HG02852 (cell line): Measurements from ENCODE around the gene RUSC2.
"Not testable (repeated sequence)": the region's sequence is repeated elsewhere in the genome, so short reads cannot be mapped to it uniquely, and the experiment has no call there.

ENCODE experiments used
- ATAC-seq: cut with Tn5 transposase; IDR thresholded peaks from one replicate; pipeline ENCODE4 v1.9.1; 2021; ENCODE audit warnings: mild to moderate bottlenecking, moderate library complexity; ENCODE audit not compliant: unreplicated experiment

The RUSC2 gene

GRCh38 chr9:35490155-35490909, 421 bp downstream of the RUSC2 start:
- ATAC-seq, result no peak

GRCh38 chr9:35490910-35491465, 1.1 kb downstream of the RUSC2 start:
- no peak for ATAC-seq

- ATAC-seq, result not testable (repeated sequence)
Measured at GRCh38 chr9:35493119-35493518, 3.2 kb downstream of the RUSC2 start.

GRCh38 chr9:35495984-35496383, 6.1 kb downstream of the RUSC2 start:
- no peak for ATAC-seq

- ATAC-seq, result not testable (repeated sequence)
Measured at GRCh38 chr9:35498245-35498644, 8.3 kb downstream of the RUSC2 start.

- ATAC-seq, result no peak
Measured at GRCh38 chr9:35499029-35499700, 9.3 kb downstream of the RUSC2 start.

GRCh38 chr9:35499701-35500030, 9.8 kb downstream of the RUSC2 start:
- ATAC-seq, result no peak

GRCh38 chr9:35500130-35500748, 10.3 kb downstream of the RUSC2 start:
- no peak for ATAC-seq

- ATAC-seq, result no peak
Measured at GRCh38 chr9:35501946-35502345, 12.0 kb downstream of the RUSC2 start.

- no peak for ATAC-seq
Measured at GRCh38 chr9:35506359-35506758, 16.4 kb downstream of the RUSC2 start.

GRCh38 chr9:35508069-35508468, 18.2 kb downstream of the RUSC2 start:
- no peak for ATAC-seq

GRCh38 chr9:35510383-35510753, 20.5 kb downstream of the RUSC2 start:
- ATAC-seq, result no peak

- no peak for ATAC-seq
Measured at GRCh38 chr9:35510754-35511428, 21.0 kb downstream of the RUSC2 start.

- ATAC-seq, result no peak
Measured at GRCh38 chr9:35511453-35511852, 21.5 kb downstream of the RUSC2 start.

GRCh38 chr9:35515766-35516165, 25.9 kb downstream of the RUSC2 start:
- no peak for ATAC-seq

- ATAC-seq, result no peak
Measured at GRCh38 chr9:35516479-35516878, 26.6 kb downstream of the RUSC2 start.

- ATAC-seq, result no peak
Measured at GRCh38 chr9:35517131-35517530, 27.2 kb downstream of the RUSC2 start.

GRCh38 chr9:35517552-35518224, 27.8 kb downstream of the RUSC2 start:
- no peak for ATAC-seq

GRCh38 chr9:35518225-35518821, 28.4 kb downstream of the RUSC2 start:
- ATAC-seq, result no peak

GRCh38 chr9:35518981-35519679, 29.2 kb downstream of the RUSC2 start:
- ATAC-seq, result no peak
